Transverse colon (tissue), 3 donors: ENCODE measurements around the gene IFNL2.

Source experiments
- POLR2A ChIP-seq: fragments of 450-650 bp; IDR thresholded peaks from one replicate; pipeline ENCODE4 v1.6.1; 2016; ENCODE audit warnings: antibody characterized with exemption, mild to moderate bottlenecking, moderate library complexity
- TF ChIP-seq, protein P1 (sequence below), 5 experiments: fragments of 200-600 bp in 3 of 5; fragments of 450-650 bp in 2 of 5; sonication (generic) in 3 of 5; IDR thresholded peaks; 1 replicate in 2 of 5; 2 replicates in 3 of 5; pipeline ENCODE4 v1.5.1; 2016 to 2017; ENCODE audit warnings: antibody characterized with exemption in 5 of 5, inconsistent platforms in 3 of 5, mild to moderate bottlenecking in 2 of 5, moderate library complexity in 1 of 5

DNA sequence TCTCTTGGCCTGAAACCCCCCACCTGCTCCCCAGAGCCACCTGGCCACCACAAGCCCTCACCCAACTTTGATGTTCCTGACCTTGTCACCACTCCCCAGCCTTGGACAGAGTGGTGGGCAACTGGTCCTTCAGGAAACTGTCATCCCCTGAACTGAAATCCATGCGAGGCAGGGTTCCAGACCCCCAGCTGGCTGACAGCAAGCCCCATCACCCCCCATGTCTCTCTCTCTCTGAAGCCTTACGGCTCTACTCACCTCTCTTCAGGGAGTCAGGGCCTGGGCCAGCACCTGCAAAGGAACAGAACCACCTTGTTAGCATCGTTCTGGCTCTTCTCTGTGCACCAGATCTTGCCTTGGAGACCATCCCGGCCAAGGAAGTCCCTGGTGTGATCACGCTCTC lies 49.9 kb downstream of the IFNL2 start:
- TF ChIP-seq, protein P1, sequence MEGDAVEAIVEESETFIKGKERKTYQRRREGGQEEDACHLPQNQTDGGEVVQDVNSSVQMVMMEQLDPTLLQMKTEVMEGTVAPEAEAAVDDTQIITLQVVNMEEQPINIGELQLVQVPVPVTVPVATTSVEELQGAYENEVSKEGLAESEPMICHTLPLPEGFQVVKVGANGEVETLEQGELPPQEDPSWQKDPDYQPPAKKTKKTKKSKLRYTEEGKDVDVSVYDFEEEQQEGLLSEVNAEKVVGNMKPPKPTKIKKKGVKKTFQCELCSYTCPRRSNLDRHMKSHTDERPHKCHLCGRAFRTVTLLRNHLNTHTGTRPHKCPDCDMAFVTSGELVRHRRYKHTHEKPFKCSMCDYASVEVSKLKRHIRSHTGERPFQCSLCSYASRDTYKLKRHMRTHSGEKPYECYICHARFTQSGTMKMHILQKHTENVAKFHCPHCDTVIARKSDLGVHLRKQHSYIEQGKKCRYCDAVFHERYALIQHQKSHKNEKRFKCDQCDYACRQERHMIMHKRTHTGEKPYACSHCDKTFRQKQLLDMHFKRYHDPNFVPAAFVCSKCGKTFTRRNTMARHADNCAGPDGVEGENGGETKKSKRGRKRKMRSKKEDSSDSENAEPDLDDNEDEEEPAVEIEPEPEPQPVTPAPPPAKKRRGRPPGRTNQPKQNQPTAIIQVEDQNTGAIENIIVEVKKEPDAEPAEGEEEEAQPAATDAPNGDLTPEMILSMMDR (IDR thresholded peaks at IDR 0.05): no peak
- no peak for TF ChIP-seq POLR2A
